NCI-H1436 treated with DMSO at 0.1 percent for 48 hours (cell line): ENCODE measurements around the gene RAB3D.
"Not testable (repeated sequence)": the region's sequence is repeated elsewhere in the genome, so short reads cannot be mapped to it uniquely, and the experiment has no call there.

Source experiments
- DNase-seq: peaks from one replicate; lab custom pipeline; 2025; lab: John Stamatoyannopoulos, UW

The RAB3D gene

DNA sequence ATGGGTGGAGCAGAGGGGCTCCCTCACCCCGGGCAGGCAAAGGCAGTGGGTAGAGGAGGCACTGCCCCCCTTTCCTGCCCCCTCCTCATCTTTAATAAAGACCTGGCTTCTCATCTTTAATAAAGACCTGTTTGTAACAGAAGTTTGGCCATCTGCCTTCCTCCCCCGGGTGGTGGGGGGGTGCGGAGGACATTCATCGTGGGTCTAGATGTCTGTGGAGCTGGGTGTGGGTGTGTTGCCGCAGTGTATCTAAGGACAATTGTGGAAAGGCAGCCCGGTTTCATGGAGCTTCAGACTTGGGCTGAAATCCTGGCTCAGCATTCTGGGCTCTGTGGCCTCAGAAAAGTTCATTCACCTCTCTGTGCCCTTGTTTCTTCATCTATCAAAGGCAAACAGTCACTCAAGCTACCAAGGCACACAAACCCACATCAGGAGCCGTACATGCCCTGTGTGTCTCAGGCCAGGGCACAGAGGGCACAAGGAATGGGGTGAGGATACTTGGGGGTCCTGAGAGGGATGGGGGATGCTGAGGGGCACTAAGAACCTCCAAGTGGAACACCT lies 26.2 kb upstream of the RAB3D start:
- no peak for DNase-seq

DNA sequence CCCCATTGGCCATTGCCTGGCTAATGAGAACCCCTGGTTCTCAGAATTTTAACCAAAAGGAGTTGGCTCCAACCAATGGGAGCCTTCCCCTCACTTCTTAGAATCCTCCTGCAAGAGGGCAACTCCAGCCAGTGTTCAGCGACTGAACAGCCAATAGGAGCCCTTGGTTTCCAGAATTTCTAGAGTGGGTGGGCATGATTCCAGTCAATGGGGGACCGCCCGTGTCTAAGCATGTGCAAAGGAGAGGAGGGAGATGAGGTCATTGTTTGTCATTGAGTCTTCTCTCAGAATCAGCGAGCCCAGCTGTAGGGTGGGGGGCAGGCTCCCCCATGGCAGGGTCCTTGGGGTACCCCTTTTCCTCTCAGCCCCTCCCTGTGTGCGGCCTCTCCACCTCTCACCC lies 25.5 kb upstream of the RAB3D start:
- no peak for DNase-seq

DNA sequence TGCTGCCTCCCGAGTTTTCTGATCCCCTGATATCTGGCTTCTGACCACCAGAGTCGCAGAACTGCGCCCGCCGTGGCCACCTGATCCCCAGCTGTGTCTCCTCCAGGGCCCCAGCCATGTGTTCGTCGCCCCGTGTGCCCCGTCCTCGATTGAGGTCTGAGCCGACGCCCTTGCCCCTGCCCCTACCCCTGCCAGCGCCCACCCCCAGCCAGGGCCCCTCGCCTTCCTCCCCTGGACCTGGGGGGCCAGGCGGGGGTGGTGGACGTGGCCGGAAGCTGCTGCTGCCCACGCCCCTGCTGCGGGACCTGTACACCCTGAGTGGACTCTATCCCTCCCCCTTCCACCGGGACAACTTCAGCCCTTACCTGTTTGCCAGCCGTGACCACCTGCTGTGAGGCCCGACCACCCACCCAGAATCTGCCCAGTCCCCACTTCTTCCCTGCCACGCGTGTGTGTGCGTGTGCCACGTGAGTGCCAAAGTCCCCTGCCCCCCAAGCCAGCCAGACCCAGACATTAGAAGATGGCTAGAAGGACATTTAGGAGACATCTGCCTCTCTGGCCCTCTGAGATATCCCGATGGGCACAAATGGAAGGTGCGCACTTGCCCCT lies 24.9 kb upstream of the RAB3D start:
- DNase-seq = no peak

DNA sequence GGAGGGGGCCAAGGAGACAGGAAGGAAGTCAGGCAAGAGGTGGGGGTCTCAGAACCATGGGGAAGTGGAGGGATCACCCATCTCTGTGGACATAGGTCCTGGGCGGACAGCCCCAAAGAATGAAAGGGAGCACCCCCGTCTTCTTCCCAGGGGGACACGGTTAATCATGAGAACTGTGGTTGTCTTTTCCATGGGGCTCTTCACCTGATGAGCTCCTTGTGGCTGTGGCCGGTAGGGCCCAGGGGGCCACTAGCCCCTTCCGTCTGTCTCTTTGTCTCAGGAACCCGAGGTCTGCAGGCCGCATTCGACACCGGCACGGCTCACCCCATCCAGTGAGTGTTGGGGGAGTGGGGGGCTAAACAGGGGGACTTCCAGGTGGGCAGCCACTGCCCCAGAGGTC lies 24.4 kb upstream of the RAB3D start:
- no peak for DNase-seq

DNA sequence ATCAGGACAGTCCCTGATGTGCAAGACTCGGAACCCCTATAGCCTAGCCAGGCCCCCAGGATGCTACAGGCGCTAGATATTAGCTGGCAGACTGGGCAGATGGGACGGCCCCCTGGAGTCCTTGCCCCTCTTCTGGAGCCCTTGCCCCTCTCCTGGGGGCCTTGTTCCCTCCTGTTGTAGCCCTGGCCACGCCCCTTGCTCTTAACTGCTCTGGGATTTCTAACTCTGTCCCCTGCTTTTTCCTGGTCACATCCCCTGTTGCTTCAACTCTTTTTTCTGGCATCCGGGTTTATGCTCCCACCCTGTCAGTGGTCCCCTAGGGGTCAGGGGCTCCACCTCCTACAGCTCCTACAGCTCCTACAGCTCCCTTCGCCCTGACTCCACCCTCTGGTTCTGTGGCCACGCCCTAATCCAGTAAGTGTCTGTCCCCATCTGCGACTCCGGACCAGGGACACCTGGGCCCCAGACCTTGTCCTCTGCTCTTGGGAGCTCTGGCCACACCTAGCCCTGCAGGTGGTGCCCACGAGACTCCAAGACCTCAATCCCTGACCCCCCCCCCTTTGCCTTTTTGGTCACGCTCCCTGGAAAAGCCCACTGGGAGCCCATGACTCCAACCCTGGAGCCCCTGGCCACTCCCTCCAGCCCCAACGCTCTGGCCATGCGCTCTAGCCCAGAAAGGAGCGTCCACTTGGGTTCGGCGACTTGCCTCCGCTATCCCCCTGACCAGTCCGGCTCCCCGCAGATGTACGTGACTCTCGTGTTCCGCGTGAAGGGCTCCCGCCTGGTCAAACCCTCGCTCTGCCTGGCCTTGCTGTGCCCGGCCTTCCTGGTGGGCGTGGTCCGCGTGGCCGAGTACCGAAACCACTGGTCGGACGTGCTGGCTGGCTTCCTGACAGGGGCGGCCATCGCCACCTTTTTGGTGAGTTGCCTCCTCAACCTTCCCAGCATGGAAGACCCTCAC lies 22.6 kb upstream of the RAB3D start:
- no peak for DNase-seq

DNA sequence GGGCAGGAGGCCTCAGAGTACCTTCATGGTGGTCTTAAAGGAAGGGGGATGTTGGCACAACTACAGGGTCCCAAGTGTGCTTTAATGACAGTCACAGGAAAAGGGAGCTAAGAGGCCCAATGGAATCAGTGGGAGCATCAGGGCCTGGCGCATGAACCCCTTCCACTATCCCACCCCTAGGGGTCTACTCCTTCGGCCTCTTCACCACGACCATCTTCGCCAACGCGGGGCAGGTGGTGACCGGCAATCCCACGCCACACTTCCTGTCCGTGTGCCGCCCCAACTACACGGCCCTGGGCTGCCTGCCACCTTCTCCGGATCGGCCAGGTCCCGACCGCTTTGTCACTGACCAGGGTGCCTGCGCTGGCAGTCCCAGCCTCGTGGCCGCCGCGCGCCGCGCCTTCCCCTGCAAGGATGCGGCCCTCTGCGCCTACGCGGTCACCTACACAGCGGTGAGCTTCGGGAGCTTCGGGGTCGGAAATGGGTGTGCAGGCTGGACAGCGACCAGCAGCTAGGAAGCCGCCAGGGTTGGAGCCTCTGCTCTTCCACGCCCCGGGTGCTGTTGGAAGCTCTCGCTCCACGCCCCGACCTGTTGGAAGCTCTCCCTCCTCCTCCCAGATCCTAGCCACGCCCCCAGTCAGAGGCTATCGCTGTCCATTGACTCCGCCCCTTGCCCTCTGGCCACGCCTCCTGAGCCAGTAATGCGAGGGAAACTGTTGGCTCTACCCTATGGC lies 21.7 kb upstream of the RAB3D start:
- no peak for DNase-seq

DNA sequence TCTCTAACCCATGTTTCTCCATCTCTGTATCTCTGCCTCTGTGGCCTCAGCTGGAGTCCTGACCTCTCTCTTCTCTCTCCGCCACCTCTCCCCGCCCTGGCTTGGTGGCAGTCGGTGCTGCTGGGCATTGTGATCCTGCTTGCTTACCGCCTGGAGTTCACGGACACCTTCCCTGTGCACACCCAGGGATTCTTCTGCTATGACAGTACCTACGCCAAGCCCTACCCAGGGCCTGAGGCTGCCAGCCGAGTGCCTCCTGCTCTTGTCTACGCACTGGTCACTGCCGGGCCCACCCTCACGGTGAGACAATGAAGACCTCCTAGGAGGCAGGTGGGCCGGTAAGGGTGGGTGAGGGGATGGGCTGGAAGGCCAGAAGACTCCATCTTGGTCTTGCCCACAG lies 20.0 kb upstream of the RAB3D start:
- no peak for DNase-seq

DNA sequence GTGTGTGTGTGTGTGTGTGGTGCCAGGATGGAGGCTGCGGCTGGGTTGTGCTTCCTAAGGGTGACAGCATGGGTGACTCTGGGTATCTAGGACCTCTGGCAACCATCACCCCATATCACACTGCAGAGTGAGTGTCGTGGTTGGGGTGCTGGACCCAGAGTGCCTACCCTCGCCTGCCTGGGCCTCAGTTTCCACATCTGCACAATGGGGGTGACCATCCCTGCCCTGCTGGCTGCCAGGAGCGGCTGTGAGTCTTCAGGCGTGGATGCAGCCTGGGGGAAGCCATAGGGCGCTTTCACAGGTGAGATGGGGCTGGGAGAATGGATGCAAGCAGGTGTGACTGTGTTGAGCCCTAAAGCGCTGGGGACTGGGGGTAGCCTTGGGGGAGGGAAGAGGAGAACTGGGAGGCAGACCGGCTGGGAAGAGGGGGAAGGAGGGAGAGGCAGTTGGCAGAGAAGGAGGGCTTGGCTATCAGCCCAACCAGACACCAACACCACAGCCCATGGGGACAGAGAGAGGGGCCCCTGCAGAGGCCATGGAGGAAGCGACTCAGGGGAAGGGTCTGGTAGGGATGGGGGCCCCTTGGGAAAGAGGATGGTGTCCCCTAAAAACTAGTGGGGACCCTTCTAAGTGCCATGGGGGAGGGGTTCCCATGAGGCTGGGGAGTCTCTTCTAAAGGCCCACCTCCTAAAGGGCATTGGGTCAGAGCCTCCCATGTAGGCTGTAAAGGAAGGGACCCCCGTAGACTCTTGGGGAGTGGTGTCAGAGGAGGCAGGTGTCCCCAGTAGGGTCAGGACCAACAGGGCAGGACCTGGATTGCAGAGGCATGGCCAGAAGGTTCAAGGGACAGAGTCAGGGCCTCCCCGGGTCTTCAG lies 17.5 kb upstream of the RAB3D start:
- DNase-seq = no peak

DNA sequence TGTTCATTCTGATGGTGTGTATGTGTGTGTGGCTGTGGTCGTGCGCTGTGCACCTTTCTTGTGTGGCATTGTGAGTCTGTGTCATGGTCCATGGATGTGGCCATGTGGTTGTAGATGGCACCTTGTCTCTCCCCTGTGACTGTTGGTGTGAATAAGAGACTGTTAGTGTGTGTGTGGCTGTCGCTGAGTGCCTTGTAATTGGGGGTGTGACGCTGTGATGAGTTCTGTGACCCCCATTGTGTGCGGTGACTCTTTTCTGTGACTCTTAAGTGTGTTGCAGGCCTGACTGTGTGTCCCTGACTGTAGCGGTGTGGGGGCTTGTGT lies 16.6 kb upstream of the RAB3D start:
- no peak for DNase-seq

DNA sequence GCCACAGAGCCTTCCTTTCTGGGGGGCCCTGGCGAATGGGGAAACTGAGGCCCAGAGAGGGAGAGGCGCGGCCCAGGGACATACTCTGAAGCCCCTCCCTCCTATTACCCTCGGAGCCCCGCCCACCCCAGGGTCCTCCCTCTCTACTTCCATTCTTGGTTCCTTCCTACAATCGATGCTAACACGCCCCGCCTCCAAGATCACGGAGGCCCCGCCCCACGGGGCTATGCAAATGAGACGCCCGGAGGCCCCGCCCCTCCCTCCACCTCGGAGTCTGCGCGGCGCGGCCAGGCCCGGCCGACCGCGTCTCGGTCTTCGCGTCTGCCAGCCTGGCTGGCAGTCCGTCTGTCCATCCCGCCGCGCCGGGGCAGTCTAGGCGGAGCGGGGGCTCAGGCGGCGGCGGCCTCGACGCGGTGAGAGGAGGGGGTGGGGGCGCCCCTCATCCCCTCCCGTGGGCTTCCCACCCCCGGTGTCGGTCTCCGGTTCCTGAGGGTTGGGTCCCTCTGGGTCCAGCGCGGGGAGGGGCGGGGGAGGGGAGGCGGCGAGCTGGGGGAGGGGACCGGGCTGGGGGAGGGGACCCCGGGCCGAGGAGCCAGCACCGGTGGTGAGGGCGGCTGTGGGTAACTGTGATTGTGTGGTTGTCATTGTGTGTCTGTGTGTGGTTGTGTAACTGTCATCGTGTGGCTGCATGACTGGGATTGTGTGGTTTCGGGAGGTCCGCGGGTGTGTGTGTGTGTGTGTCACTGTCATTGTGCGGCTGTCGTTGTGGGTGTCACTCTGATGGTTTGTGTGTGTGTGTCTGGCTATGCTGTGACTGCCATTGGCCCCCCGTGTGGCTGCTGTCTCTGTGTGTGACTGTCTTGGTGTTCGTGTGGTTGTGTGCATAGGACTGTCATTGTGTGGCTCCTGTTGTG lies 16.0 kb upstream of the RAB3D start, which contains the start of gene PLPPR2:
PLPPR2 (plus strand) TSS at position 273 of the 914 bp plus-strand sequence. CDS start 2,242 bp downstream, outside the sequence.
- DNase-seq = peak; percentile 37

DNA sequence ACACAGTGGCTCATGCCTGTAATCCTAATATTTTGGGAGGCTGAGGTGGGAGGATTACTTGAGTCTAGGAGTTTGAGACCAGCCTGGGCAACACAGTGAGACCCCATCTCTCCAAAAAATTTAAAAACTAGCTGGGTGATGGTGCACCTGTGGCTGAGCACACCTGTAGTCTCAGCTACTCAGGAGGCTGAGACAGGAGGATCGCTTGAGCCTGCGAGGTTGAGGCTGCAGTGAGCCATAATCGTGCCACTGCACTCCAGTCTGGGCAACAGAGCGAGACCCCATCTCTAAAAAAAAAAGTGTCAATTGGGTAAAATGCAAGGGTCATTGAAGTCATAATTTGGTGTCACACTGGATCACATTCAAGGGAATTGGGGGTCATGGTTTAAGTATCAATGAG lies 14.6 kb upstream of the RAB3D start:
- not testable (repeated sequence) for DNase-seq

DNA sequence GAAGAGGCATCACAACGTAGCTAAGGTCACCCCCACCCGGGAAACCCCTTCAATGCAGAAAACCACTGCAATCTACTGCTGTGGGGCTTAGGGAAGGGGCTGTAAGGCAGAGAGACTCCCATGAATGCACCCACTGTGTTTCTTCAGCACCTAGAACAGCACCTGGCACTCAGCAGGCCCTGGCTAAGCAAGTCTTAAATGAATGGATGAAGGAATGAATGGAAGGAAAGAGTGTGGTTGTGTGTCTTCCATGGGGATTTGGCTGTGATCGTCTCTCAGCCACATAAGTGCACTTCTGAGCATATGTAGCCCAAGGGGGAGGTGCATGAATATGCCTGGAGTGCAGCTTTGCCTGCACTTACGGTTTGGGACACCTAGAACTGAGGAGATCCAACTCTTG lies 9.7 kb upstream of the RAB3D start:
- DNase-seq = no peak

DNA sequence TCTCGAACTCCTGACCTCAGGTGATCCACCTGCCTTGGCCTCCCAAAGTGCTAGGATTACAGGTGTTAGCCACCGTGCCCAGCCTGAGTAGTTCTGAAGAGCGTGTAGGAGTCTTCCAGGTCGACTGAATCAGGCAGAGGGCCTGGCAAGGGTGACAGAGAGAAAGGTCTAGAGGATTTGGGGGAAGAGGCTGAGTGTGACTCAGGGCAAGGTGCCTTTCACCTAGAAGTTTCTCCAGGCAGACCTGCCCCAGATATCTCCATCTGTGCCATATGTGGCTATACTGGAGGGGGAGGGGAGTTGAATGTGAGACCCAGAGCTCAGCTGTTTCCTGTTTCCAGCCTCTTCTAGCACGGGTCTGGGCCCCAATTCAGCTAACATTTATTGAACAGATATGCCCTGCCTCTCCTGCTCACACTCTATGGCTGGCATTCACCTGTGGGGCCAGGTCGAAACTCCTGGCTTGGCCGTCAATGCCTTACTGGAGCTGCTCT lies 8.1 kb upstream of the RAB3D start:
- no peak for DNase-seq

DNA sequence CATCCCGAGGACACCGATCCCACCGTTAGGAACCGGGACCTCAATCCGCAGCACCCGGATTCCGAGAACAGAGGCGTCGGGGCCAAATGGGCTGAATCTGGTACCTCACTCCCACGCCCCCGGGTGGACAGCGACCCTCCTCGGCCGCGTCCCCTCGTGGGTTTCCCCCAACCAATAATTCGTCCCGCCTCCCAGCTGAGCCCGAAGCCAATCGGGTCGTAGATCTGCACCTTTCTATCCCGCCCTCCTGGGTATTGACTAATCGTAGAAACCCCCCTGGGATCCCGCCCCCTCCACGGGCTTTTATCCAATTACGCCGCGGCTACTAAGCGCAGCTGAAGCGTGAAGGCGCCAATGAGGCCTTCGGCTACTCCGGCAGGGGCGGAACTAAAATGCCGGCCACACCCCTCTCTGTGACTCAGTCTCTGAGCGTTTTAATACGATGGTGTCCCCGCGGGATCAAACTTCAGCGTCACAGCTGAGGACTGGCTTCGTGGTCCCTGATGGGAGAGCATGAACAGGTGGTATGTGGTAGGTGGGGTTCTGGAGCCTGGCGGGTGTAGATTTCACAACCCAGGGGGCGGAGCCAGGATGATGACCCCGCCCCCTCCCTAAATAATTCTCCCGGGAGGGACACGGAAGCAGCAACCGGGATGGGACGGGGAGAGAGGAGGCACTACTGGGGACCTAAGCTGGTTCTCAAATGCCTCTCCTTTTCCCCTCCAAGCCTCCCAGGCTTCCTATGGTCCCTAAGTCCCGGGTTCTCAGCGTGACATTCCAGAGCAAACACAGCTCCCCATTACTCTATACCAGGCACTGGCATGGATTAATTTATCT lies 6.9 kb upstream of the RAB3D start, which contains the start of the genes CCDC159 and TMEM205:
CCDC159 (plus strand) TSS at position 416 of the 837 bp plus-strand sequence; CDS start at position 504, 88 bp downstream.
TMEM205 (minus strand) TSS at position 165 of the 837 bp plus-strand sequence. CDS start 649 bp downstream, outside the sequence.
- peak; percentile 96 for DNase-seq

DNA sequence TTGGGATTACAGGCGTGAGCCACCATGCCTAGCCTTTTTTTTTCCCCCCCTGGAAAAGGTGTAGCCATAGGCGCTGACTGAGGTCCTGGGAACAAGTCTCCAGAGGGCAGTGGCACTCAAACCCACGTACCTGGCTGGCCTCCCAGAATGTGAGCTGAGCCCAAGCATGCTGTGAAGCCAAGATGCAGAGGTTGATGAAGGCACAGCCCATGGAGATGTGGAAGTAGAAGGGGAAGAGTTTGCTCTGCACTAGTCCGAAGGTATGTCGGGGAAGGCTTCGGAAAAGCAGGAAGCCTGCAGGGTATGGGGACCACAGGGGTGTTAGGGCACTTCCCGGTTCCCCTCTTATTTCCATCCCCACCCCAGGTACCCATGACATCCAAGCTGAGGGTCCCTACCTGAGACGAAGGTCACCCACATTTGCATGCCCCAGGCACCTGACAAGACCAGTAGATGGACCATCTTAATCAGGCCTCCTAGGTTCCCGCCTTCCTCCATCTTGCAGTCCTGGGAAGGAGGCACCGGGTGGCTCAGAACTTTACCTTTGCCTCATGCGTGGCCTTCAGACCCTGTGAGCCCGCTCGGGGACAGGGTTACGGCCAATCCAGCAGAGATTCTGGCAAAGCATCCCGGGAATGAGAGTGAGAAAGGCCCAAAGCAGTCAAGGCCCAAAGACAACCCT lies 5.8 kb upstream of the RAB3D start:
- DNase-seq = no peak

DNA sequence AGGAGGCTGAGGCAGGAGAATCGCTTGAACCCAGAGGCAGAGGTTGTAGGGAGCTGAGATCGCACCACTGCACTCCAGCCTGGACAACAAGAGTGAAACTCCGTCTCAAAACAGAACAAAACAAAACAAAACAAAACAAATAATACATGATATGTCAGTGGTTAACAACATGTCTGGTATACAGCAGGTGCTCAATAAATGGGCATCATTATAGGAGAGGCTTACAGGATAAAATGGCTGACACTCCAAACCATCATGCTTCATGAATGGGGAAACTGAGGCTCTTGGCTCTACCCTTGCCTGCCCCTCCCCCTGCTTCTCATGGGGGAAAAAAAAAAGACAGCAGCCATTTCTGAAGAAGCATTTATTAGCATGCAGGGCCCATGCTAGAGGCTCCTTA lies 3.0 kb upstream of the RAB3D start:
- DNase-seq = no peak

DNA sequence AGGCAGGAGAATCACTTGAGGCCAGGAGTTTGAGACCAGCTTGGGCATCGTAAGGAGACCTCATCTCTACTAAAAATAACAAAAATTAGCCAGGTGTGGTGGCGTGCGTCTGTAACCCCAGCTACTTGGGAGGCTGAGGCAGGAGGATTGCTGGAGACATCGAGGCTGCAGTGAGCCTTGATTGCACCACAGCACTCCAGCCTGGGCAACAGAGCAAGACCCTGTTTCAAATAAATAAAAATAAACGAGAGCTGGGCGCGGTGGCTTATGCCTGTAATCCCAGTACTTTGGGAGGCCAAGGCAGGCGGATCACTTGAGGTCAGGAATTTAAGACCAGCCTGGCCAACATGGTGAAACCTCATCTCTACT lies 626 bp upstream of the RAB3D start:
- DNase-seq = not testable (repeated sequence)

DNA sequence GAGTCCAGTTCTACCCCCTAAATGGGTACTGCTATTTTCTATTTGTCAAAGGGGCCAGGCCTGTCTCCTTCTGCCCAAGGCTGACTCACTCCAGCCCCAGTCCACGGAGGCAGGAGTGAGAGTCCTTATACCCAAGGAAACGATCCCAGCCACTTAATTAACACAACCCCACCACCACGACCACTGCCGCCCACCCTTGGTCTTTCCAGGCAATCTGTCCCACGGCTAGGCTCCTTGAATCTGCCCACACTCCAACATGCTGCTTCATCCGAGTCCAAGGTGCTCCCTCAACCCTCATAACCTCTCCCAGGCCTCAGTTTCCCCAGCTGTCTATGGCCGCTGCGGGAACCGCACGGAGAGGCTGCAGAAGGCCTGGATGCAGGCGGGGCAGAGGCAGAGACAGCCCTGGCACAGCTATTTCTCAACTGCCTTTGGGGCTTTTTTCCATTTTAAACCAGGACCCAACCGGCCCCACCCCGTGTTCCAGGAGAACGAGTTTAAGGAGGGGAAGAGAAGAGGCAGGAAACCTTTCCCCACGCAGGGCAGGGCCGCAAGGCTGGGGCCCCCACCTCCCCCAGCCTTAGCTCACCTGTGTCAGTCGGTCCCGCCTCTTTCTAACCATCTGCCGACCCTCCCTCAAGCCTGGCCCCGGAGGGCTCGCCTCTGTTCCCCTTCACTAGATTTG lies 746 bp downstream of the RAB3D start:
- no peak for DNase-seq
